Stomach smooth muscle (tissue), 2 donors: ENCODE data around the gene ARHGAP4.

Experiments used
- H3K27ac ChIP-seq: one replicate; pipeline ENCODE4 v1.7.0; 2013; ENCODE audit warnings: mild to moderate bottlenecking, low read length, inconsistent platforms
- H3K27me3 ChIP-seq, 2 donors: one replicate each; pipeline ENCODE4 v1.7.0; 2013; ENCODE audit warnings: low read length in 2 of 2; ENCODE audit not compliant: insufficient read depth in 2 of 2, control insufficient read depth in 1 of 2
- H3K36me3 ChIP-seq, 2 donors: one replicate each; pipeline ENCODE4 v1.7.0; 2013; ENCODE audit warnings: low read length in 2 of 2; ENCODE audit not compliant: control insufficient read depth in 2 of 2, insufficient read depth in 2 of 2
- H3K4me1 ChIP-seq: one replicate; pipeline ENCODE4 v1.7.0; 2013; ENCODE audit warnings: low read length; ENCODE audit not compliant: control insufficient read depth, insufficient read depth
- H3K4me3 ChIP-seq, 2 donors: one replicate each; pipeline ENCODE4 v1.7.0; 2013; ENCODE audit warnings: low read length in 2 of 2
- H3K9ac ChIP-seq, 2 donors: one replicate each; pipeline ENCODE4 v1.7.0; 2013; ENCODE audit warnings: low read length in 2 of 2, mild to moderate bottlenecking in 1 of 2
- H3K9me3 ChIP-seq, 2 donors: one replicate each; pipeline ENCODE4 v1.7.0; 2013; ENCODE audit warnings: low read length in 2 of 2; ENCODE audit not compliant: control insufficient read depth in 2 of 2
- donor health status: healthy.
- donor health status: Pancreatic carcinoma.

ARHGAP4 gene

DNA sequence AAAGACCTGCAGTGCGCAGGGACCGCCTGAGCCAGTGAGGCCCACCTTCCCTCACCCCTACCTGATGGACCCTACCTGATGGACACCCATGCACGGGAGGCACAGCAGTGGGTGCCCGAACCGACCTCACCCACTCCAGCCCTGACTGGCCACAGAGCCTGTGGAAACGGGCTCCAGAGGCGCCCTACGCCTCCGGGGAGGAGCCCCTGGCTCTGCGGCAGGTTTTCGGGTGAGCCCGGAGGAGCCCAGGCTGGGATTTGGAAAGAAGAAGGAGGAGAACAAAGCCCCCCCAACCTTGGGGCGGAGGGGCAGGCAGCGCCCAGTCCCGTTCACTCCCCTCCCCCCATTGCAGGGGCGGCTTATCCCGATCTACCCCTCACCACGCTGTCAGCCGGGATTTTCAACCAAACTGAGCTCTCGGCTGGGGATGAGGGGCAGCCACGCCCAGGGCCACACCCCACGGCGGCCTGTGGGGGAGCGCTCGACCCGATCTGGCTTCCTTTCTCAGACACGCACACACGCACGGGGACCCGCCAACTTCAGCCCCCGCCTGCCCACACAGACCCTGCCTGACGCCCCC, 40.8 kb downstream of the ARHGAP4 start:
- no peaks in the 10 kb centered on the region for H3K36me3 ChIP-seq
- H3K4me3 ChIP-seq, result peak overlapping the region in 1 of 2 donors; percentile 35
- H3K4me1 ChIP-seq, result peaks cover 8% of the 10 kb centered on the region
- peaks cover 27 to 57% of the 10 kb centered on the region in 2 donors for H3K27me3 ChIP-seq
- H3K27ac ChIP-seq, result no peak overlapping the region
- no peak overlapping the region for H3K9ac ChIP-seq
- no peaks in the 10 kb centered on the region for H3K9me3 ChIP-seq

DNA sequence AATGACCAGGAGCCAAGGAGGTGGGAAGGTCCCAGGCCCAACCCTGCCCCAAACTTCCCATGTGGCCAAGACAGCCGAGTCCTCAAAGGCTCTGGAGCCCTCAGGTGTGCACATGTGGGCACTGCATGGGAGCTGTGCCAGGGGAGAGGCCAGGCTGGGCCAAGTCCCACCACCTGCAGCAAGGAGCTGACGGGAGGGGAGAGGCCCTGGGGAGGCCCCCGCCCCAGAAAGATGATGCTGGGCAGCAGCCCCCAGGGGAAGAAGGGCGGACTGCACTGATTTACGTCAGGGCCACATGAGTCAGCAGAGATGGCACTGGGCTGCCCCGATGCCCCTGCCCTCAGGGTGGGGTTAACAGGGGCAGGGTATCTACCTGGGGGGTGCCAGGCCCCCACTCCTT, 41.5 kb downstream of the ARHGAP4 start:
- no peak overlapping the region for H3K4me3 ChIP-seq
- no peak overlapping the region for H3K27ac ChIP-seq
- H3K27me3 ChIP-seq, result peaks cover 27 to 60% of the 10 kb centered on the region in 2 donors

DNA sequence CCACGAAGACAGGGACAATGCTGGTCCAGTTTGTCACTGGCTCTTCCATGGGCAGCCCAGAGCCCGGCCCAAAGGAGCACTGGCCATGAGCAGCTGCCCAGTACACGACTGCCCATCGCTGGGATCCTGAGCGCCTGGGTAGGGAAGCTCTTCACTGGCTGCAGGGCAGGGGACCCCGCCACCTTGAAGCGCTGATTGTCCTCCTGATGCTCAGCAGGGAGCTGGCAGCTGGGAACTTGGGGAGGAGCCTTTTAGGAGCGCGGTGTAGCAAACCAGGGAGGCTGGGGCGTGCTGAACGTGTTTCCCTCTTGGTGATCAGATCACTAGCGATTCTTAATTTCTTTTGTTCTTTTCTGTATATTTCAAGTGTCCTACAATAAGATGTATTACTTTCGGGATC, 41.9 kb downstream of the ARHGAP4 start:
- no peaks in the 10 kb centered on the region for H3K36me3 ChIP-seq
- H3K27me3 ChIP-seq, result peaks cover 27 to 61% of the 10 kb centered on the region in 2 donors
- H3K4me3 ChIP-seq, result no peak overlapping the region
- no peak overlapping the region for H3K27ac ChIP-seq
- no peak overlapping the region for H3K9ac ChIP-seq
- peaks cover 8% of the 10 kb centered on the region for H3K4me1 ChIP-seq
- H3K9me3 ChIP-seq, result no peaks in the 10 kb centered on the region

More for the DNA sequence above, 41.5 kb downstream of the ARHGAP4 start:
- no peaks in the 10 kb centered on the region for H3K36me3 ChIP-seq
- no peaks in the 10 kb centered on the region for H3K9me3 ChIP-seq
- H3K9ac ChIP-seq, result no peak overlapping the region
- peaks cover 8% of the 10 kb centered on the region for H3K4me1 ChIP-seq

DNA sequence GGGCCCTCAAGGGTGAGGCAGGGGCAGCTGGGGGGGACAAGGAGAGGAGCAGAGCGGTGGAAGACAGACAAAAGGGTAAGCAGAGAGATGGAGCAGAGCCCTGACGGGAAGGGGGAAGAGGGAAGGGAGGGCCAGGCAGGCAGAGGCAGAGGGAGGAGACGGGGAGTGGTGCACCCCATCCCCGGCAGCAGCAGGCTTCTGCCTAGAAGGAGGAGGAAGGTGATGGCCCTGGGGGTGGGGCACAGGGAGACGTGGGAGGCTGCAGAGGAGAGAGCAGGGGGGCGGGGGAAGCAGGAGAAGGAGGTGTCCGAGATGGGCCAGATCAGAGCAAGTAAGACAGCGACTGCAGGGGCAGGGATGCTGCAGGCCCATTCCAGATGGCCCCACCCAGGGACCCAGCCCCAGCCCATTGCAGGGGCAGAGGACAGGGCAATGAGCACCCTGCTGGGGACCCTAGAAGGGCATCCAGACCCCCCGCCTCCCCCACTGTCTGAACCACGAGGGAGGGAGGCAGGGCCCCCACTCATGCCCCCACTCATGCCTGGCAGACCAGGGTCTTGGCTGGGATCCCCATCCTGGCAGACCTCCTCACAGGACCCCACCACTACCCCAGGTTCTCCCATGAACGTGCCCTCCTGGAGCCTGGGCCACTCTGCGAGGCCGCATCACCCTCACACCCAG, 42.8 kb downstream of the ARHGAP4 start:
- H3K27ac ChIP-seq, result no peak overlapping the region
- H3K27me3 ChIP-seq, result peaks cover 27 to 66% of the 10 kb centered on the region in 2 donors
- no peaks in the 10 kb centered on the region for H3K36me3 ChIP-seq
- no peaks in the 10 kb centered on the region for H3K9me3 ChIP-seq
- peaks cover 8% of the 10 kb centered on the region for H3K4me1 ChIP-seq
- no peak overlapping the region for H3K9ac ChIP-seq
- H3K4me3 ChIP-seq, result peak overlapping the region in 1 of 2 donors; percentile 22

DNA sequence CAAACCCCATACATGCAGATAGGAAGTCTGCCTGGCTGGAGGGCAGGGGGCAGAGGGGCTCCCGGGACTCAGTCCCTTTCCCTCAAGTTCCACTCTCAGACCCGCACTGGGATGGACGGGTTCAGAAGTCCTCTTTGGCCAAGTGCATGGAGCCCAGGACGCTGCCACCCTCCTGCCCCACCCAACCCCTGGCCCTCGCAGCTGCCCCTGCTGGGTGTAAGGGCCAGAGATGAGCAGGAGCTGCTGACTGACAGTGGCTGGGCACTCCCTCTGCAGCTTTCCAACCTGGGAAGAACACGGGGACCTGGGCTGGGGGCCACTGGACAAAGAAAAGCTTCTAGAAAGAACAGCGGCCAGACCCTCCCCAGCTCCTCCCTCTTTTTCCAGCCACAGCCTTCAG, 43.5 kb downstream of the ARHGAP4 start:
- Histone ChIP-seq H3K4me3 (no peak overlapping the region), H3K9ac (no peak overlapping the region), H3K36me3 (no peaks in the 10 kb centered on the region), H3K9me3 (no peaks in the 10 kb centered on the region), H3K27me3 (peaks cover 31 to 67% of the 10 kb centered on the region in 2 donors), H3K4me1 (peaks cover 8% of the 10 kb centered on the region), H3K27ac (no peak overlapping the region)

DNA sequence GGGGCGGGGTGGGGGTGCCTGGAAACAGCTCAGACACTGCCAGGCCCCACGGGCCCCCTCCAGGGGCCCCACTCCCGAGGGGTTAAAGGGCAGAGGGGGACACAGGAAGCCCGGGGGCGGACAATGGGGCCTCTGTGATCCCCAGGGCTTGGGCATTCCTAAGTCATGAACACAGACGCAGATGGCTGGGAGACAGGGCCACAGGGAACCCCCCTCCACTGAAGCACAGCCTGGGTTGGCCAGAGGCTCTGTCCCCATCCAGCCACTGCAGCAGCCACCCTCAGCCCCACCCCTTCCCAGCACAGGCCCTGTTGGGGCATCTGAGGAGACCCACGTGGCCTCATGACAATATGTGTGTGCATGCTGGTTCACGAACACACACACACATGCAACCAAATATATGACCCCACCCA, 44.0 kb downstream of the ARHGAP4 start:
- Histone ChIP-seq H3K27ac (no peak overlapping the region), H3K36me3 (no peaks in the 10 kb centered on the region), H3K4me3 (no peak overlapping the region), H3K9ac (no peak overlapping the region), H3K4me1 (peaks cover 8% of the 10 kb centered on the region), H3K27me3 (peaks cover 31 to 62% of the 10 kb centered on the region in 2 donors), H3K9me3 (no peaks in the 10 kb centered on the region)

DNA sequence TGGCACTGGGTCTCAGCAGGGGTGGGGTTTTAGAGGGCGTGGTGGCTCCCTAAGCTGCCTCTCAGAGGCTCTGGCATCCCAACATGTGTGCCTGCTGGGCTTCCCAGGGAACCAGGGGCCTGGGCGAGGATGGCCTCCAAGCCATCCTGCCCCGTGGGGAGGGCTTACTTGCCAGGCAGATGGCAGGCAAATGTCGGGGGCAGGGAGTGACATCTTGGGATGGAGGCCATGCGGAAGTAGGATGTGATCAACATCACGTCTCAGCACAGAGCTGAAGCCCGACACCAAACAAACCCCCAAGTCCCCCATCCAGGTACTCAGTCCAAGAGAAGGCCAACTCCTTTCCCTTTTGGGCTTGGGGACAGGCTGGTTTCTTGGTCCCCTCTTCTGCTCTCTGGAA, 44.8 kb downstream of the ARHGAP4 start:
- H3K27me3 ChIP-seq, result peaks cover 27 to 58% of the 10 kb centered on the region in 2 donors
- no peak overlapping the region for H3K9ac ChIP-seq
- H3K36me3 ChIP-seq, result no peaks in the 10 kb centered on the region
- no peak overlapping the region for H3K27ac ChIP-seq
- H3K9me3 ChIP-seq, result no peaks in the 10 kb centered on the region
- H3K4me1 ChIP-seq, result peaks cover 6% of the 10 kb centered on the region
- no peak overlapping the region for H3K4me3 ChIP-seq

DNA sequence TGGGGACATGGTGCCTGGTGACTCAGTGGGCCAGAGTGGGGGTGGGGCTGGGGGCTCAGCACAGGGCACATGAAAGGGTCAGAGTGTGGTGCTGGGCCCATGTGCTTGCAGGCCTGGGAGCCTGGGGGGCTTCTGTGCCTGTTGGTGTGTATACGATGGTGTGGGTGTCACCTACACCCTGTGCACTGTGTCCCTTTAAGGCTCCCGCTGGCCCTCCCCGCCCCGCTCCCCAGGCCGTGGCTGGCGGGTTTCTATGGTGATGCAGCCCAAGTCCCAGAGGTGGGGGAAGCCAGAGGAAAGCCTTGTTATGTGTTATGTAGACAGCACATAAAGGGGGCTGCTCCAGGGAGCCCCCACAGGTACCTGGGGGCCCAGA, 45.6 kb downstream of the ARHGAP4 start:
- Histone ChIP-seq H3K36me3 (no peaks in the 10 kb centered on the region), H3K27me3 (peaks cover 27 to 59% of the 10 kb centered on the region in 2 donors), H3K27ac (no peak overlapping the region), H3K9me3 (no peaks in the 10 kb centered on the region), H3K4me3 (no peak overlapping the region), H3K4me1 (peaks cover 2% of the 10 kb centered on the region), H3K9ac (no peak overlapping the region)

DNA sequence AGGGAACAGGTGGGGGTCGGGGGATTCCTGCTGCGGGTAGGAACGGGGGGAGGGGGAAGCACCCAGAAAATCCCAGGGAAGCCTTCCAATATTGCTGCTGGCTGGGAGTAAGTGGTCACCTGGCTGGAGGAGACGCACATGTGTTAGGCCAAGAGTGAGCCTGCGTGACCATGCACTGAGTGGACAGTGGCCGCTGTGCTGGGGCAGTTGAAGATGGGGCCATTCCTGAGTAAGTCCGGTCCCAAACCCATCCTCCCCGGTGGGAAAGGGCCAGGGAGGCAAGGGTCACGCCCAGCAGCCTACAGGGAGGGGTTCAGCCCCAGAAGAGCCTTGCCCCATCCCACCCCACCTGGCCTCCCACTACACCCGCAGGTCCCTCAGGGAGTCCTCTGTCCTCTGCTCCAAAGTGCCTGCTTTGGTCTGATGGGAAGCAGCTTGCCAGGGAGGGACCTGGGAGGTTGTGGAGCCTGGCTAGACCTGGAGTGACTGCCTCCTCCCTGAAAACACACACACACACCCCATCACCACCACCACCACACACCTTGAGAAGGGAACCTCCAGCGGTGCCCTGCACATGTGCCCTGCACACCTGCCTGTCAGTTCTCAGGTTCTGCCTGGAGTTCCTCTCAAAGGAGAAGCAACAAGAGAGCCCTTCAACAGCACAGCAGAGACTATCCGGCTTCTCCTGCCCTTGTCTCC, 46.2 kb downstream of the ARHGAP4 start:
- no peaks in the 10 kb centered on the region for H3K36me3 ChIP-seq
- H3K27me3 ChIP-seq, result peaks cover 22 to 54% of the 10 kb centered on the region in 2 donors
- H3K9me3 ChIP-seq, result no peaks in the 10 kb centered on the region
- H3K9ac ChIP-seq, result no peak overlapping the region
- H3K27ac ChIP-seq, result no peak overlapping the region
- H3K4me3 ChIP-seq, result no peak overlapping the region
- H3K4me1 ChIP-seq, result no peaks in the 10 kb centered on the region

DNA sequence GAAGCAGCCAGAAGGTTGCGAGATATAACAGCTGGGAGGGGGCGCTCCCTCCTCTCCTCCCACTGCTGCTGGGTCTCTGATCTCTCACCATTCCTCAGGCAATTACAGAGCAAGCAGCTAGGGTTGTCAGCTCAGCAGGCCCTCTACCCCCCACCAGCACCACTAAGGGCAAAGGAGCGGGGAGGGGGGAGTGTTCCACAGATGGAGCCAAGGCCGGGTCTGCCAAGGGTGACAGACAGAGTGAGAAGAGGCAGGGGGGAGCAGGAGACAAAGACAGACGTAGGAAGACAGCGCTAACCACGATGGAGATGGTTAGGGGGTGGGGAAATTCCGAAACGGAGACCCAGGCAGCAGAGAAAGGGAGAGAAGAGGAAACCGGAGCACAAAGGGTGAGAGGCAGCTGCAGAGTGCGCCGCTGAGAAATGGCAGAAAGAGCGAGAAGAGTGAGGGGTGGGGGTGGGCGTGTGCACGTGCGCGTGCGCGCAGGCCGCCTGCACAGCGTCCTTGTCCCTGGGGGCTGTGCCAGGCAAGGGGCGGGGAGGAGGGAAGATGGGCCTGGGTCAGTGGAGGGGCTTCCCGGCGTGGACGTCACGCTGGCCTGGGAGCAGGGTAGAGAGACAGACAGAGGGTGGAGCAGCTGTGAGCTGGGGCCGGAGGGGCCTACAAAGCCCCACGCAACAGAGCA, 47.0 kb downstream of the ARHGAP4 start:
- H3K9me3 ChIP-seq, result no peaks in the 10 kb centered on the region
- H3K27me3 ChIP-seq, result peaks cover 14 to 46% of the 10 kb centered on the region in 2 donors
- no peak overlapping the region for H3K27ac ChIP-seq
- H3K9ac ChIP-seq, result no peak overlapping the region
- H3K4me3 ChIP-seq, result no peak overlapping the region
- no peaks in the 10 kb centered on the region for H3K4me1 ChIP-seq
- H3K36me3 ChIP-seq, result no peaks in the 10 kb centered on the region
